GM12891 (cell line): ENCODE measurements around the gene SMIM15.

Experiments
- POLR2A ChIP-seq: IDR thresholded peaks from 2 replicates; pipeline ENCODE4 v1.6.1; 2011; ENCODE audit warnings: low read depth, low read length, control low read depth
- TAF1 ChIP-seq: IDR thresholded peaks from 2 replicates; pipeline ENCODE4 v1.6.1; 2011; ENCODE audit warnings: low read depth, low read length, control low read depth

DNA sequence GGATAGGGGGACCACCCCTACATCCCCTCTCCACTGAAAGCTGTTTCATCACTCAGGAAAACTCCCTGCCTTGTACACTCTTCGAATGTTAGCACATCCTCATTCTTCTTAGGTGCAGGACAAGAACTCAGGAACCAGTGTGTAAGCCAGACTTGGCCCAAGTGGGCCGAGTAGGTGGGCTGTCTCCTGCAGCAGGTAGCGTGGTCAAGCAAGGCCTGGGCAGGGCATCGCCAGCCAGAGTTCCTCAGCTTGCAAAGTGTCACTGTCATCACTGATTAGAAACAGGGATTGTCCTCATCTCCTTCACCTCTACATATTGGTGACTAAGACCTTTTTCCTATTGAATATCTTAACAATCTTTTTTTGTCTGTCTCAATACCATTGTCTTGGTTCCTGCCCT, 22.3 kb downstream of the SMIM15 start:
- TF ChIP-seq POLR2A (no peak), TAF1 (no peak)
